Medulla oblongata (tissue), 1 donor: Measurements from ENCODE around the gene ATG101.

ENCODE experiments used
- DNase-seq: peaks from one replicate; pipeline ENCODE4 v3.0.0-alpha.2; 2015; ENCODE audit errors: extremely low spot score

ATG101 gene

GRCh38 chr12:52042706-52043385 is 26.9 kb upstream of the ATG101 start:
- DNase-seq: no peak

DNA sequence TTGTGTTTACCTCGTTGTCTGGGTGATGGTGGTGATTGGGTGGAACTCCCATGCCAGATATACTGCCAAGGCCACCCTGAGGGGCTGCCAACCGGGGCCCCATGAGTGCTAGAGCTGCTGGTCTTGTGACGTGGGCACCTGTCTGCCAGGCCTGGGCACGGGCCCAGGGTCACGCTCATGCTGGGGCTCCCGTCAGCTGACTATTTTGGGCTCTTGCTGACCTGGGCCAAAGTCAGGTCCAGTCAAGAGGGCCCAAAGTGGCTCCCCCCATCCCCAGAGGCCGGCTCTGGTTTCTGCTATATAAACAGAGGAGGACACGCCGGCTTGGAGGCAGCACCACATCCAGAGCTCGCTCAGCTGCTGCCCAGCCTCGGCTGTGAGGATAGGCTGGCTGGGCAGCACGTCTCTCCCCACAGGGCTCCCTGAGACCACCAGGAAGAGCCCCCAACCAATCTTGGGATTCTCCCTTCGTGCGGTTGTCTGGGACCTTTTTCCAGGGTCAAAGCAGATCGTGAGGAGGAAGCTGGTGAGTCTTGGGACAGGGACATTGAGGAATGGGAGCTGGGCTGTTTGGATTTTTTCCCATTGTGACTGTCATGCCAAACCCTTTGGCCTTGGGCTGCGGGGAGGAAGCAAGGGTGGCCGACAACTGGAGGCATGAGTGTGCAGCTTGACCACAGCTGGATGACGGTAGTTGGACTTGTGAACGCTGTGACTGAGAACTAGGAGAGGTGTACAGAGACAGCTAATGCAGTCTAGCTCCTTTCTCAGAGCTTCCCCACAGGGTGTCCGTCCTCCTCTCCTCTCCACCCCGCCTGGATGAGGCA is 26.2 kb upstream of the ATG101 start:
- no peak for DNase-seq

DNA sequence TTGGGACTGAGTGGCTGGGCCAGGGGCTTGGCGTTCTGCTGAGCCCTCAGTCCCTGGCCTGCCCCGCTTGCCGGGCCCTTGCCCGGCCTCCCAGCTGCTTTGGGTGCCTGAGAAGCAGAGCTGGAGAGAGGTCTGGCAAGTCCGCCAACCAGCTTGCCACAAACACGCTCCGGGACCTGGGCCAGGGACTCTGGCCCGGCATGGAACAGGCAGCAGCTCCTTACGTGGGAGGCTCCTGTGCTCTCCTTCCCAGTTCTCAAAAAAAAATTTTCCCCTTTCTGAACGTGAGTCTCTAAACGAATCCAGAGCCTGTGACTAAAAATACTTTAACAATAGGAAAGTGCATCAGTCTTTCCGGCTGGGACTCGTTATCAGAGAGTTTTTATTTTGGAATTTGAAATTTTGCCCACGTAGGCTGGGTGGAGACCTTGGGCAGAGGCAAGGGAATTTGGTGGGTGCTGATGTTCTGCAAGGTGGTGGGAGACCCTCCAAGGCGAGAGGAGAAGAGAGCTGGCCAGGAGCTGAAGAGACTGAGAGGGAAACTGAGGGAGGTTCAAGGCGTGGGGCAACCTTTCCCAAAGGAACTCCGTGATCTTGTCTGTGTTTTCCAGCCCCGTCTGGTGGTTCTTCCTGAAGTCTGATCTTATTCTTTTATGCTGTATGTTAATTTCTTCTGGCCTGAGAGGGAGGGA is 25.3 kb upstream of the ATG101 start:
- DNase-seq: peak; percentile 83

- DNase-seq: no peak
These were observed 24.0 kb upstream of the ATG101 start for GRCh38 chr12:52045794-52046199.

DNA sequence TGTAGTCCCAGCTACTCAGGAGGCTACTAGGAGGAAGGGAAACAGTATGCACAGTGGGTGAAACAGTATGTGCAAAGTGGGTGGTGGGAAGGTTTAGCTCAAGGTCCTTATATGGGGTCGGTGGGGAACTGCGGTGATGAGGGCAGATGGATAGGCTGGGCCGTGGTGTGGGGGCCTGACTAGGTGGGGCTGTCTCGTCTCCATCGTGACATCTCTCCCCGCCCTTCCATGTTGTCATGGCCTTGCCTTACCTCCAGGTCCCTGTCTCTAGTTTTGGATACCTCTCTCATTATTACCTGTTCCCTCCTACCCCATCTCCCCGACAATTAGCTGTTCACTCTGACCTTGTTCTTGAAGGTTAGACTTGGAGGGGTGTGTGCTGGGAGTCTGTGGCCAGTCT is 22.9 kb upstream of the ATG101 start:
- DNase-seq: no peak

GRCh38 chr12:52049286-52049685 is 20.5 kb upstream of the ATG101 start:
- no peak for DNase-seq

- no peak for DNase-seq
These were observed 20.1 kb upstream of the ATG101 start for GRCh38 chr12:52049688-52050087.

DNA sequence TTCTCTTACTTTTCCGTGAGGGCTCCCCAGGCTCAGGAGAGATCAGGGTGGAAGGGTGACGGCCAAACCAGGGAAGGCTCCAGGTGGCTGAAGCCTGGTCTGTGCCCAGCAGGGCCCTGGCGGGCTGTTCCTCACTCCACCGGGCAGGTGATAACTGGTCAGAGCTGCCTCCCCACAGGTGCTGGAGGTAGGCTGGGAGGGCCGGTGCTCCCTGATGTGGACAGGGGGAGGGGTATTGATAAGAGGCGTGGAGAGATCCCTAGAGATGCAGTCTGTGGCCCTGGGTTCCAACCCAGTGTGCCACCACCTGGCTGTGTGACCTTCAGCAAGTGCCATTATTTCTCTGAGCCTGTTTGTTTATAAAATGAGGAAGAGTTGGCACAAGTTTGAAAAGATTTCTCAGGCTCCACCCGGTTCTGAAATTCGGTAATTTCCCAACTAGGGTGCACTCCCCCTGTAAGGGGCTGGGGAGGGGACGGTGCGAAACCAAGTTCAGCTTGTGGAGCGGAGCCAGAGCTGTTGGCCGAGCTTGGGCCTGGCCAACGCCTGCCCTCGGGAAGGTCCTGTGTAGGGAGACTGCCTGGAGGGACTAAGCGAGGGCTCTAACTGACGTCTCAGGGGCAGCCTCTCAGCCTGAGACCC is 19.5 kb upstream of the ATG101 start:
- no peak for DNase-seq

- peak; percentile 88 for DNase-seq
These were observed 18.8 kb upstream of the ATG101 start, which contains the start of gene NR4A1 for GRCh38 chr12:52050758-52051541. Gene NR4A1, plus strand, starts transcription at chr12:52051442. Its CDS starts 2,887 bp downstream, at chr12:52054329.

- peak; percentile 19 for DNase-seq
These were observed 17.2 kb upstream of the ATG101 start for GRCh38 chr12:52052468-52053186.

DNA sequence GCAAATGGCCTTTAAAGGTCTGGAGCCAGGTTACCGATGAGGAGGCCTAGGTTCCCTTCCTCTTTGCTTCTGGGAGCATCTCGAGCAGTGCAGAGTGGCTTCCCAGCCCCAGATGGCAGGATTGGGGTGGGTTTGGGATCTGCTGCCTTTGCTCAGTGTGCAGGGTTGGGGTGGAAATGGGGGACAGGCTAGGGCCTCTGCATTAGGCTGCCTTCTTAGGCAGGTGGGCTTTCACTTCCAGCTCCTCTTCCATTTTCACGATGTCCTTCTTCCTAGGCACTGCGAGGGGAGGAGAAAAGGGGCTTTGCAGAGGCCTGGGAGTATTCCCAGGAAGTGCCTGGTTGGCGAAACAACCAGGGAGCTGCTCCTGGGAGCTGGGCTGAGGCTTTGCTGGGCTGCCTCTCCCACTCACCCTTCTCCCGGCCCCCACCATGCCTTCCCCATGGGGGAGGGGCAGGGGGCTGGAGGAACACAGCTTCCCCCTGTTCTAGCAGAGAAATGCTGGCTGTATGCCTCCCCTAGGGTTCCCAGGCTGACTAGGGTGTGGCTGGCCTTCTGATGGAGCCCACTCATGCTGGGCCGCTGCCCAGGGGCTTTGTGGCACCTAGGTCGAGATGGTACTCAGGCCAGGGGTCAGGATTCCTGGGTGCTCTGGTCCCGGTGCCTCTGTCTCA is 16.1 kb upstream of the ATG101 start:
- peak; percentile 23 for DNase-seq

DNA sequence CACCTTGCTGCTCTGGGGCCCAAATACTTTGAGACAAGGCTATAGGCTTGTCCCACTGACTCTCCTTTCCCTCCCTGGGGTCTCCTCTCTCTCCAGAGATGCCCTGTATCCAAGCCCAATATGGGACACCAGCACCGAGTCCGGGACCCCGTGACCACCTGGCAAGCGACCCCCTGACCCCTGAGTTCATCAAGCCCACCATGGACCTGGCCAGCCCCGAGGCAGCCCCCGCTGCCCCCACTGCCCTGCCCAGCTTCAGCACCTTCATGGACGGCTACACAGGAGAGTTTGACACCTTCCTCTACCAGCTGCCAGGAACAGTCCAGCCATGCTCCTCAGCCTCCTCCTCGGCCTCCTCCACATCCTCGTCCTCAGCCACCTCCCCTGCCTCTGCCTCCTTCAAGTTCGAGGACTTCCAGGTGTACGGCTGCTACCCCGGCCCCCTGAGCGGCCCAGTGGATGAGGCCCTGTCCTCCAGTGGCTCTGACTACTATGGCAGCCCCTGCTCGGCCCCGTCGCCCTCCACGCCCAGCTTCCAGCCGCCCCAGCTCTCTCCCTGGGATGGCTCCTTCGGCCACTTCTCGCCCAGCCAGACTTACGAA is 15.4 kb upstream of the ATG101 start:
- DNase-seq: peak; percentile 12

DNA sequence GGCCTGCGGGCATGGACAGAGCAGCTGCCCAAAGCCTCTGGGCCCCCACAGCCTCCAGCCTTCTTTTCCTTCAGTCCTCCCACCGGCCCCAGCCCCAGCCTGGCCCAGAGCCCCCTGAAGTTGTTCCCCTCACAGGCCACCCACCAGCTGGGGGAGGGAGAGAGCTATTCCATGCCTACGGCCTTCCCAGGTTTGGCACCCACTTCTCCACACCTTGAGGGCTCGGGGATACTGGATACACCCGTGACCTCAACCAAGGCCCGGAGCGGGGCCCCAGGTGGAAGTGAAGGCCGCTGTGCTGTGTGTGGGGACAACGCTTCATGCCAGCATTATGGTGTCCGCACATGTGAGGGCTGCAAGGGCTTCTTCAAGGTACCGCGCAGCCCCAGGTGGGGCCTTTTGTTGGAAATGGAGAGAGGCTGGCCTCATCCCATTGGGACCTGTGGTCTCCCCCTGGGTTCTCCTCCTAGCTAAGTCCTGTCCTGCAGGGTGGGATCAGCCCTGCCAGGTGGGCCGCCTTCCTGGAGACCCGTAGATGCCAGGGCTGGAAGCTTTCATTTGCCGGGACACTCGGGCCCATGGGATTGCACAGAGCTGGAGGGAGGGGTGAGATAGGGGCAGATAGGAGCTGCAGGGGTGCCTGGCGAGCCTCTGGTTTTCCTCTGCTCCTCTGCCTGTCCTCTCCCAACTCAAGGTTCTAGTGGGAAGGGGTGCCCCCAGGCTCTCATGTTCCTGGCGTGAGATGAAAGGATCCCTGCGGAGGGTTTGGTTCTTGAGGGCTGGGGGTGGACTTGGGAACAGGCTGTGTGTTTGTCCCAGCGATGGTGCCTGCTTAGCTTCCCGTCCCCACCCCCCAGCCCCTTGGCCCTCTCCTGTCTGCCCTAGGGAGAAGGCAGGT is 14.7 kb upstream of the ATG101 start:
- no peak for DNase-seq

- DNase-seq: peak; percentile 78
These were observed 13.8 kb upstream of the ATG101 start for GRCh38 chr12:52055731-52056711.

DNA sequence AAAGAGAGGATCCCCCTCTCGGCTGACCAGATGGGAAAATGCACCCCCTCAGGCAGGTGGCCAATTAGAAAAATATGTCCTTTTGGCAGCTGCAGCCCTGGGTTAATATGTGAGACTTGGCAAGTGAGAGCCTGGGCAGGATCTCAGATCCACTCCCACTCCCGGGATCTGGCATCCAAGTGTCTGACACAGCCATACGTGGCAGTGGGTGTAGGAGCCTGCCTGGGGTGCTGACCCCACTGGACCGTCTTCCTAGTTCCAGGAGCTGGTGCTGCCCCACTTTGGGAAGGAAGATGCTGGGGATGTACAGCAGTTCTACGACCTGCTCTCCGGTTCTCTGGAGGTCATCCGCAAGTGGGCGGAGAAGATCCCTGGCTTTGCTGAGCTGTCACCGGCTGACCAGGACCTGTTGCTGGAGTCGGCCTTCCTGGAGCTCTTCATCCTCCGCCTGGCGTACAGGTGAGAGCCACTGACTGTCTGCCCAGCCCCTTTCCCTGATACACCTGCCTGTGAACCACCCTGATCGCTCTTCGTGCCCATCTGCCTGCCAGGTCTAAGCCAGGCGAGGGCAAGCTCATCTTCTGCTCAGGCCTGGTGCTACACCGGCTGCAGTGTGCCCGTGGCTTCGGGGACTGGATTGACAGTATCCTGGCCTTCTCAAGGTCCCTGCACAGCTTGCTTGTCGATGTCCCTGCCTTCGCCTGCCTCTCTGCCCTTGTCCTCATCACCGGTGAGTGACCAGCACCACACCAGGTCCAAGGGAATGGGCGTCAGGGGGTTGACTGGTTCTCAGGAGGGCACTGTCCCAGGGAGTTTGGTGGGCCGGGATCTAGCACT is 12.8 kb upstream of the ATG101 start:
- no peak for DNase-seq
